Body of pancreas (tissue), 4 donors: Measurements from ENCODE around the gene BABAM2.

ENCODE experiments used
- POLR2A ChIP-seq, 3 donors: fragments of 450-650 bp; IDR thresholded peaks; one replicate each; pipeline ENCODE4 v1.6.1; 2016; ENCODE audit warnings: antibody characterized with exemption in 3 of 3, mild to moderate bottlenecking in 2 of 3
- TF ChIP-seq, protein P1 (sequence below), 7 experiments: fragments of 450-650 bp in 4 of 7; fragments of 200-600 bp in 3 of 7; sonication (generic) in 3 of 7; IDR thresholded peaks; one replicate each; pipeline ENCODE4 v1.5.1; 2016 to 2019; ENCODE audit warnings: antibody characterized with exemption in 7 of 7

DNA sequence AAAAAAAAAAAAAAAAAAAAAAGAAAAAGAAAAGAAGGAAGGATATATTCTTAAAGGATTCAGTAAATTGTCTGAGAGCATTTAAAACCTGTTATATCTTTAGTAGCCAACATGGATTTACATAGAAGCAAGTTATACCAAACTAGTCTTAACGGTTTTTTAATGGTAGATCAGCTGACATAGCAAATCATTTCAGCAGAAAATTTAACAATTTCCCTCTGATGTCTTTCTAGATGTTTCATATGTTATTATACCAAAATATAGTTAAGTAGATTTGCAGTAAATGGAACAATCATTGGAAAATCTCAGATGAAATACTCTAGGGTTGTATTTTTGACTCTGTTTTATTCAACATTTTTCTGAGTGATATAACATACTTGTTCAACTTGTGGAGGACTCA, 72.9 kb downstream of the BABAM2 start:
- TF ChIP-seq, protein P1, sequence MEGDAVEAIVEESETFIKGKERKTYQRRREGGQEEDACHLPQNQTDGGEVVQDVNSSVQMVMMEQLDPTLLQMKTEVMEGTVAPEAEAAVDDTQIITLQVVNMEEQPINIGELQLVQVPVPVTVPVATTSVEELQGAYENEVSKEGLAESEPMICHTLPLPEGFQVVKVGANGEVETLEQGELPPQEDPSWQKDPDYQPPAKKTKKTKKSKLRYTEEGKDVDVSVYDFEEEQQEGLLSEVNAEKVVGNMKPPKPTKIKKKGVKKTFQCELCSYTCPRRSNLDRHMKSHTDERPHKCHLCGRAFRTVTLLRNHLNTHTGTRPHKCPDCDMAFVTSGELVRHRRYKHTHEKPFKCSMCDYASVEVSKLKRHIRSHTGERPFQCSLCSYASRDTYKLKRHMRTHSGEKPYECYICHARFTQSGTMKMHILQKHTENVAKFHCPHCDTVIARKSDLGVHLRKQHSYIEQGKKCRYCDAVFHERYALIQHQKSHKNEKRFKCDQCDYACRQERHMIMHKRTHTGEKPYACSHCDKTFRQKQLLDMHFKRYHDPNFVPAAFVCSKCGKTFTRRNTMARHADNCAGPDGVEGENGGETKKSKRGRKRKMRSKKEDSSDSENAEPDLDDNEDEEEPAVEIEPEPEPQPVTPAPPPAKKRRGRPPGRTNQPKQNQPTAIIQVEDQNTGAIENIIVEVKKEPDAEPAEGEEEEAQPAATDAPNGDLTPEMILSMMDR (IDR thresholded peaks at IDR 0.05) = no peak
- no peak for TF ChIP-seq POLR2A (IDR thresholded peaks at IDR 0.05)
